PFSK-1 (cell line): Measurements from ENCODE around the gene NDUFS3.

Source experiments
- FOXP2 ChIP-seq: optimal IDR thresholded peaks from 2 replicates; pipeline ENCODE3; 2011; ENCODE audit warnings: borderline replicate concordance, control low read depth, inconsistent platforms; ENCODE audit not compliant: insufficient read depth; ENCODE audit errors: extremely low read length, extremely low read depth
- POLR2AphosphoS5 ChIP-seq: IDR thresholded peaks from 2 replicates; pipeline ENCODE4 v1.6.1; 2012; ENCODE audit warnings: low read depth, mild to moderate bottlenecking, control low read depth, low read length, moderate library complexity
- REST ChIP-seq, 2 experiments: IDR thresholded peaks; 2 replicates each; pipeline versions ENCODE4 v1.6.1 to v1.8.0; 2011 to 2012; ENCODE audit warnings: low read depth in 2 of 2, low read length in 2 of 2, control low read depth in 1 of 2, inconsistent platforms in 1 of 2, mild to moderate bottlenecking in 1 of 2, moderate library complexity in 1 of 2; ENCODE audit not compliant: insufficient read depth in 1 of 2
- SIN3A ChIP-seq: IDR thresholded peaks from 2 replicates; pipeline ENCODE4 v1.6.1; 2012; ENCODE audit warnings: mild to moderate bottlenecking, low read length, moderate library complexity, borderline replicate concordance; ENCODE audit not compliant: insufficient read depth
- TAF1 ChIP-seq: IDR thresholded peaks from 2 replicates; pipeline ENCODE4 v1.6.1; 2012; ENCODE audit warnings: low read length, control low read depth, borderline replicate concordance; ENCODE audit not compliant: insufficient read depth

NDUFS3 gene

DNA sequence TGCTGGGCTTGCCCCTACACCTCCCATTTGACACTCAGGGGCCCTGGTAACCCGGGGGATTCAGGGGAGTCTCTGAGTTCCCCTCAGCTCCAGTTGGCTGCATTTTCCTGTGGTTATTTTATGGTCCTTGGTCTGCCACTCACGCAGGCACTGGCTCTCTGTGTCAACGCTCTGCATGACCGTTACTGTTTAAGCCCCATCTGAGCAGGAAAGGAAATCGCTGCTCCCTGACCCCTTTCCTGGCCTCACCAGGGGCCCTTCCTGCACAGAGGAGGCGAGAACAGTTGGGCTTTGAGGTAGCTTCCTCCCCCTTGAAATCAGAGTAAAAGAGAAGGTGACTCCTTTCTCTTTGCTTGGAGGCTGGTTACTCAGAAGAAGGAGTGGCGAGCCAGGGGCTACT, 12.9 kb downstream of the NDUFS3 start:
- TF ChIP-seq SIN3A (no peak), REST (IDR thresholded peaks at IDR 0.05; ENCODE audit: insufficient read depth in 1 of 2, low read depth in 2 of 2, low read length in 2 of 2) (no peak), FOXP2 (no peak), POLR2AphosphoS5 (no peak), TAF1 (no peak)

DNA sequence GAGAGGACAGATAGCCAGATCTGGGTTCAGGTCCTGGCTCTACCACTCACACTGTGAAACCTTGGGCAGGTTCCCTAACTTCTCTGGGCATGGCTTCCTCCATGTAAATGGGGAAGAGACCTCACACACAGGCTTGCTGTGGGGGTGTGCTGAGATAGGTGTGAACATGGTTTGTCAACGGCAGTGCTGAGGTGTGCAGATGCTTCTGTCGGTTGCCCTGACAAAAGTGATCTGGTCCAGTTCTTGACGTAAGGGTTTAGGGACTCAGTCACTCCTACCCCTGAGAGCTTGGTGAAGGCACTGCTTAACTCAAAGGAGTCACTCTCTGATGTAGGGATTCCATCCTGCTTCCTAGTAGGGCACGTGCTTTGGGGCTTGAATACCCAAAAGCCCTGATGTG, 13.4 kb downstream of the NDUFS3 start:
- TF ChIP-seq FOXP2 (no peak), SIN3A (no peak), TAF1 (no peak), POLR2AphosphoS5 (no peak), REST (IDR thresholded peaks at IDR 0.05; ENCODE audit: insufficient read depth in 1 of 2, low read depth in 2 of 2, low read length in 2 of 2) (no peak)

GRCh38 chr11:47592970-47593369, 14.1 kb downstream of the NDUFS3 start:
- TF ChIP-seq TAF1 (no peak), SIN3A (no peak), FOXP2 (no peak), POLR2AphosphoS5 (no peak), REST (IDR thresholded peaks at IDR 0.05; ENCODE audit: insufficient read depth in 1 of 2, low read depth in 2 of 2, low read length in 2 of 2) (no peak)

DNA sequence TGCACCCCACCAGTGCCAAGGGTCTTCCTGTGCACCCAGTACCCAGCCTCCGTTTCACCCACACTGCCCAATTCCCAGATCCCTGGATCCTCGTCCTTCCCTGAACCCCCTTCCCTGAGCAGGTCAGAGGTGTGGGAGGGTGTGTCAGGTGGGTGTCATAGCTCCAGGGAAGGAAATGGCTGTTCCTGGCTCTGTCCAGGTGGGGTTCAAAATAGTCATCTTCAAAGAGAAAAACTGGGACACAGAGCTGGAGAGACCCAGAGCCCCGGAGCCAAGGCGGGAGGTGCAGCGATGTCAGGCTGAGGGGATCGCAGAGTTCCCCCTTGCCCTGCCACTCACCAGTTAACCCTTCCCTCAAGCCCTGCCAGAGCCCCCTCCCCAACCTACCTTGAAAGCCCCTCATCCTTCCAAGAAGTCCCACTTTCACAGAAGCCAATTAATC, 14.6 kb downstream of the NDUFS3 start:
- TF ChIP-seq FOXP2 (no peak), TAF1 (no peak), SIN3A (no peak), POLR2AphosphoS5 (no peak), REST (IDR thresholded peaks at IDR 0.05; ENCODE audit: insufficient read depth in 1 of 2, low read depth in 2 of 2, low read length in 2 of 2) (no peak)
